Measurements from ENCODE around the gene ATP6AP2.

Gene ATP6AP2

DNA sequence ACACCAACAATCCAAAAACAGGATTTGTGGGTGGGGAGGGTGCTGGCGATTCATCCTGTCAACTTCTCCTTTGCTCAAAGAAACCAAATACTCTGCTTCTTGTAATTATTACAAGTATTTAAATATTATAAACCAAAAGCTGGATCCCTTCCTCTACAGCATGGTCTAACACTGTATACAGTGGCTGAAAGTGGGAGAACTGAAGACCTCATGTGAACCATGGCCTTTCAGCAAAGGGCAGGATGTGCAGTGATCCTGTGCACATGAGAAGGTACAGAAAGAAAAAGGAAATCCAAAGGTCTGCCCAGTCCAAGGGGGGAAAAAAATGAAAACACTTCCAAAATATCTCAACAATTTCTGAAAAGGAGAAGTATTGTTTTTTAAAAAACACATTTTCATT is 71.9 kb downstream of the ATP6AP2 start:
- no peak for DNase-seq (ENCODE audit: low read depth, low spot score)
- H3K4me3 ChIP-seq (ENCODE audit: low read depth, low read length), result no peak overlapping the region
- in situ Hi-C loops (cut with HindIII; ENCODE audit: low sequenced_read_pairs), result loop anchor here (25.0 kb wide), 1 partner anchor 460 kb away; no protein-coding TSS in a partner anchor
- TF ChIP-seq, protein P1, sequence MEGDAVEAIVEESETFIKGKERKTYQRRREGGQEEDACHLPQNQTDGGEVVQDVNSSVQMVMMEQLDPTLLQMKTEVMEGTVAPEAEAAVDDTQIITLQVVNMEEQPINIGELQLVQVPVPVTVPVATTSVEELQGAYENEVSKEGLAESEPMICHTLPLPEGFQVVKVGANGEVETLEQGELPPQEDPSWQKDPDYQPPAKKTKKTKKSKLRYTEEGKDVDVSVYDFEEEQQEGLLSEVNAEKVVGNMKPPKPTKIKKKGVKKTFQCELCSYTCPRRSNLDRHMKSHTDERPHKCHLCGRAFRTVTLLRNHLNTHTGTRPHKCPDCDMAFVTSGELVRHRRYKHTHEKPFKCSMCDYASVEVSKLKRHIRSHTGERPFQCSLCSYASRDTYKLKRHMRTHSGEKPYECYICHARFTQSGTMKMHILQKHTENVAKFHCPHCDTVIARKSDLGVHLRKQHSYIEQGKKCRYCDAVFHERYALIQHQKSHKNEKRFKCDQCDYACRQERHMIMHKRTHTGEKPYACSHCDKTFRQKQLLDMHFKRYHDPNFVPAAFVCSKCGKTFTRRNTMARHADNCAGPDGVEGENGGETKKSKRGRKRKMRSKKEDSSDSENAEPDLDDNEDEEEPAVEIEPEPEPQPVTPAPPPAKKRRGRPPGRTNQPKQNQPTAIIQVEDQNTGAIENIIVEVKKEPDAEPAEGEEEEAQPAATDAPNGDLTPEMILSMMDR (IDR thresholded peaks at IDR 0.05; ENCODE audit: low read depth, low read length), result no peak

GRCh38 chrX:40653535-40653934 is 72.8 kb downstream of the ATP6AP2 start:
- no peak overlapping the region for H3K4me3 ChIP-seq (ENCODE audit: low read depth, low read length)
- TF ChIP-seq, protein P1 (IDR thresholded peaks at IDR 0.05; ENCODE audit: low read depth, low read length), result no peak
- no peak for DNase-seq (ENCODE audit: low read depth, low spot score)
- in situ Hi-C loops (cut with HindIII; ENCODE audit: low sequenced_read_pairs), result loop anchor here (25.0 kb wide), 1 partner anchor 459 kb away; no protein-coding TSS in a partner anchor

All from astrocyte of the spinal cord (primary cell).